Cardiac septum (tissue), 1 donor: ENCODE measurements around the gene EEIG2. TPM values are rescaled to one million over a fixed set of nuclear protein-coding genes. Genes with fewer than 3 reads are reported as not detected.
A peak's percentile ranks its signal among the peaks of the same experiment; 100 is the strongest.
"Not testable (repeated sequence)": the region's sequence is repeated elsewhere in the genome, so short reads cannot be mapped to it uniquely, and the experiment has no call there.

ENCODE experiments used
- DNase-seq: peaks from one replicate; pipeline ENCODE4 v3.0.0-alpha.2; 2020; ENCODE audit warnings: low spot score
- intact Hi-C: fragments of 100-400 bp; cut with DNase I; formaldehyde crosslinking; loops from one replicate; pipeline ENCODE4 v1.14.0; 2022
- long read RNA-seq: library from polyadenylated mRNA; unstranded; transcript quantifications from one replicate; pipeline ENCODE4 v2.0.0, GENCODE V29; 2021
- total RNA-seq: library from RNA; stranded (reverse); fragmentation: NEBNext Ultra II Directional; extraction: Animal tissue kit (Norgen Biotek cat#: 25700); gene quantifications from one replicate; pipeline ENCODE4 v1.2.1, GENCODE V29; 2021
- donor health status: DM: no; HTN: no; CAD: no.

EEIG2 gene
- 7.3 TPM for total RNA-seq
- long read RNA-seq, full-length matches to known transcripts: 3 of 9 reads
- long read RNA-seq, partial matches to known transcripts: 2 of 9 reads
- long read RNA-seq, other reads (novel, unspliced or antisense): 4 of 9 reads

GRCh38 chr1:108559215-108560186 lies at the start of gene EEIG2:
TSS of gene EEIG2 (plus strand) at chr1:108560100. CDS start at chr1:108560429, 329 bp downstream.
- peak; percentile 95 for DNase-seq
- intact Hi-C loops: loop anchor here (5.0 kb wide), 3 partner anchors 33 to 88 kb away; no protein-coding TSS in a partner anchor

- DNase-seq: no peak
- intact Hi-C loops: loop anchor here (1.0 to 5.0 kb wide), 2 partner anchors 51 to 132 kb away; partner anchors contain the start of gene EEIG2
These were observed 48.1 kb upstream of the EEIG2 start for GRCh38 chr1:108511764-108512163.

- intact Hi-C loops: loop anchor here (1.0 to 5.0 kb wide), 2 partner anchors 50 to 131 kb away; partner anchors contain the start of gene EEIG2
- no peak for DNase-seq
These were observed 47.5 kb upstream of the EEIG2 start for GRCh38 chr1:108512239-108513043.

GRCh38 chr1:108513044-108513415 lies 46.9 kb upstream of the EEIG2 start:
- intact Hi-C loops: loop anchor here (5.0 kb wide), 1 partner anchor 49 kb away; the partner anchor contains the start of gene EEIG2
- DNase-seq: no peak

GRCh38 chr1:108513914-108514313 lies 46.0 kb upstream of the EEIG2 start:
- intact Hi-C loops: loop anchor here (5.0 kb wide), 1 partner anchor 48 kb away; the partner anchor contains the start of gene EEIG2
- not testable (repeated sequence) for DNase-seq

- intact Hi-C loops, DNase-seq: not testable (repeated sequence)
These were observed 42.5 kb upstream of the EEIG2 start for GRCh38 chr1:108517301-108517897.

- intact Hi-C loops: no loop called here
- DNase-seq: no peak
These were observed 37.9 kb upstream of the EEIG2 start for GRCh38 chr1:108521990-108522393.

GRCh38 chr1:108523829-108524228 lies 36.1 kb upstream of the EEIG2 start:
- intact Hi-C loops: no loop called here
- no peak for DNase-seq

GRCh38 chr1:108524676-108525075 lies 35.2 kb upstream of the EEIG2 start:
- no peak for DNase-seq
- intact Hi-C loops: no loop called here

GRCh38 chr1:108527135-108527534 lies 32.8 kb upstream of the EEIG2 start:
- no peak for DNase-seq

GRCh38 chr1:108527837-108528236 lies 32.1 kb upstream of the EEIG2 start:
- intact Hi-C loops: no loop called here
- DNase-seq: no peak

More at GRCh38 chr1:108527135-108527534, 32.8 kb upstream of the EEIG2 start:
- intact Hi-C loops: no loop called here

- intact Hi-C loops: no loop called here
- DNase-seq: no peak
These were observed 28.5 kb upstream of the EEIG2 start for GRCh38 chr1:108531444-108531843.

GRCh38 chr1:108532730-108533129 lies 27.2 kb upstream of the EEIG2 start:
- no peak for DNase-seq
- intact Hi-C loops: no loop called here

- intact Hi-C loops: no loop called here
- no peak for DNase-seq
These were observed 26.4 kb upstream of the EEIG2 start for GRCh38 chr1:108533351-108534083.

- intact Hi-C loops: no loop called here
- DNase-seq: no peak
These were observed 25.1 kb upstream of the EEIG2 start for GRCh38 chr1:108534759-108535158.

- intact Hi-C loops, DNase-seq: not testable (repeated sequence)
These were observed 24.5 kb upstream of the EEIG2 start for GRCh38 chr1:108535315-108535897.

- DNase-seq, intact Hi-C loops: not testable (repeated sequence)
These were observed 23.9 kb upstream of the EEIG2 start for GRCh38 chr1:108536021-108536420.

GRCh38 chr1:108536791-108537190 lies 23.1 kb upstream of the EEIG2 start:
- DNase-seq, intact Hi-C loops: not testable (repeated sequence)
